Measurements from ENCODE around the gene KAT6B.
"Not testable (repeated sequence)": the region's sequence is repeated elsewhere in the genome, so short reads cannot be mapped to it uniquely, and the experiment has no call there.

The KAT6B gene

DNA sequence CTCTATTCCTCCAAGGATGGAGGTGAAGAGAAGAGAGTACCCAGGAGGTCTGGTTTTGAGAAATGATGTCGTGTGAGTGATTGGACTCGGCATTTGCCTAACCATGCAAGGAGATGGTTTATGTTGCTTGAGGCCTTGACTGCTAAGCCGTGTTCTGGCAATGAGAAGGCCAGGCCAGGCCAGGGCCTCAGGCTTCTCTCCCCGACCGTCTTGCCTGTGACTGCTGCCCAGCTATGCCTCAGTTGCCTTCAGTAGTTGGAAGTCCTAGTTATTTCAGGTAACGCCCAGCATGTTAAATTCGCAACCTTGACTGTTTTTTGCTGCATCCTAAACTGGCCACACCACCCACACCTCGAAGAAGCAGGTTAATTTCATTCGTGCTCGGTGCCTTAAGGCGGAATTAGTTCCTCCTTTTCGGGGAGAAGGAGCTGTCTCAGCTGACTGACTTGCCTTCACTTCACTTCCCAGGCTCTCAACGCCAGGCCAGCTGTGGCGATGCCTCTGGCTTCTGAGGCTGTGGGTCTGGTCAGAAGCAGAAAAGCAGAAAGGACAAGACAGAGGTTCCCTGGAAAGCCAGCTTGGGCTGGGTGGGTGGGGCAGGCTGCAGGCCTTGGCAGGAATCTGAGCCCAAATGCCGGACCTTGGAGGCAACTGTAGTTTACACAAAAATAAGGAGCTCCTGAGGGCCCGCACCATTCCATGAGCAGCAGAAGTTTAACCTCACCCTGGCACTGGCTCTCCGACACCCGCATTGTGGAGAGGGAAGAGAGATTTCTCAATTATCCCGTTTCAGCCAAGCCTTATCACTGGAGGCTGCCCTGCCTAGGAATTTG is 223.1 kb downstream of the KAT6B start:
- DNase-seq, result peak in 1 of 2 experiments; percentile 18

DNA sequence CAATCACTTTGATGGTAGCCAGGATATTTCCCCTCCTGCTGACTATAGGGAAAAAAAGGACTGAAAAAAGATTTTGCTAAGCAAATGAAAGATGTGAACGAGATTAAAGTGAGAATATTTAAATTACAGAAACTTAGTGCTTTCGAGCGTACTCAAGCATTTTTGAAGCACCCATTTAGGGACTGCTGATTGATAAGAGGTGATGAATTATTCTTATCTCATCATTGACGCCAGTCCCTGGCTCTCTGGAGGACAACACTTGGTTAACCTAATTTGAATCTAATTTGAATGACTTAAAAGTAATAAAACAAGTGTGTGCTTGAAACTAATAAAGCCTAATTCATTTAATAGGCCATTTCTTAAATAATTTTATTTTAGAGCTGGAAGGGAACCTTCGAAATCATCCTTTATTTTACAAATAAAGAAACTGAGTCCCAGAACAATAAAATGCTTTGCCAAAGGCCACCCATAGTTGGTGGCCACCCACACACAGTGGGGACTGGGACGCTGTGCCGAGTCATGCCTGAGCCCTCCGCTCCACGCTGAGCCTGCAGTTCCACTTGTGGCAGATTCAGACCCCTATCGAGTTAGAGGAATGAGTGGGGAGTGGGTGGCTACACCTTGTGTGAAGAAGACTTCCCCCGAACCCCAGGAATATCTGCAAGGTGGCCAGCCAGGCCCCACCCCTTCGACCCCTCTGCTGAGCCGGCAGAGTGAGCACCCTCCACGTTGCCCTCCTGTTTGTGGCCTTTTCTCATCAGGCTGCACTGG is 223.9 kb downstream of the KAT6B start:
- no peak for DNase-seq

DNA sequence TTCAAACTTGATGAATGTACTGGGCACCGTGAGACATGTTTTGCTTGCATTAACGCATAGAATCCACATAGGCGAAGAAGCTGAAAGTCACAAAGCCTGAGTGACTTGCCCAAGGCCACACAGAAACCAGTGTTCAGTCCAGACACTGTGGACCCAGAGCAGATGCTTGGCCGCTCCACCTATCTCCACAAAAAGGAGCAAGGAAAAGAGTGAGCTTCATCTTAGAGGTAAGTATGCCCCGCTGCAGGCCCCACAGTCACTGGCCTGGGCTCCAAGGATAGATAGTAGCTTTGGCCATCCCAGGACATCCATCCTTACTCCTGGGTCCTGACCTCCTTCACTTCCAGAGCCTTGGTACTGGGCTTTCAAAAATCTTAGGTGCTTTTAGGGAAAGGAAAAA is 224.9 kb downstream of the KAT6B start:
- no peak for DNase-seq

DNA sequence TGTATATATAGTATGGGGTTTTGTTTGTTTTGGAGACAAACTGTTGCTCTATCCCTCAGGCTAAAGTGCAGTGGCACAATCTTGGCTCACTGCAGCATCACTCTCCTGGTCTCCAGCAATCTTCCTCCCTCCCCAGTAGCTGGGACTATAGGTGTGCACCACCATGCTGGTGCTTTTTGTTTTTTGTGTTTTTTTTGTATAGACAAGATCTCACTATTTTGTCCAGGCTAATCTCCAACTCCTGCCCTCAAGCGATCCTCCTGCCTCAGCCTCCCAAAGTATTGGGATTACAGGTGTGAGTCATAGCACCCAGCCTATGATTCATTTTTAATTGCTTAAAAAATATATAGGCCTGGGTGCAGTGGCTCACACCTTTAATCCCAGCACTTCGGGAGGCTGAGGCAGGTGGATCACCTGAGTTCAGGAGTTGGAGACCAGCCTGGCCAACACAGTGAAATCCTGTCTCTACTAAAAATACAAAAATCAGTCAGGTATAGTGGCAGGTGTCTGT is 229.6 kb downstream of the KAT6B start:
- not testable (repeated sequence) for DNase-seq

DNA sequence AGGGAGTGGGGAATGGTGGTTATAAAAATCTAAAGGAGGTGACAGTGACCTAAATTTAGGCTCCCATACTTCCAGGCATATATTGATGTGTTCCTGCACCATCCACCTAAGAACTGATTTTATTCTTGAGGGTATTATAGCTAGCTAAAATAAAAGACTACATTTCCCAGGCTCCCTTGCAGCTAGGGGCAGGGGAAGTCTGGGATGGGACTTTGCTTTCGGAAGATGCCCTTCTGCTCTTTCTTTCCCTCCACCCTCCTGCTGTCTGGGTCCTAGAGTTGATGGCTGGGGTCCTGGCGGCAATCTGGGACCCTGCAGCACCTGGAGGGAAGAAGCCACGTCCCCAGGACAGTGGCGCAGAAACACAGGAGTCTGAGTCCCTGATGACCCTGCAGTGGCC is 231.3 kb downstream of the KAT6B start:
- no peak for DNase-seq

DNA sequence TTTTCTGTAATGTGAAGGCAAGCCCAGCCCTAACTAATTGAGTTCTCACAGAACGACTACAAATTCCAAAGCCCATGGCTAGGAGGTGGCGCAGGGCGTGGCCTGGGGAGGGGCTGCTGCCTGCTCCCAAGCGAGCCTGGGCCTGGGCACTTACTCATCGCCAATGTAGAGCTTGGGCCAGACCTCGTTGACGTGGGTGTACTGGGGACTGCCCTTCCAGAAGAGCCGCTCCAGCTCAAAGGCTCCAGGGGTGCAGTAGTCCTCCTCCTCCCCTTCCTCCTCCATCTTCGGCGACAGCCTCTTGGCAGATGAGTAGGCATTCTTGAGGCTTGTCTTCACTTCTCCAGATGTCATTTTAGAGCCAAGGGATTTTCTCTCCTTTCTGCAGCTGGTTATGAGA is 231.8 kb downstream of the KAT6B start:
- DNase-seq, result no peak

DNA sequence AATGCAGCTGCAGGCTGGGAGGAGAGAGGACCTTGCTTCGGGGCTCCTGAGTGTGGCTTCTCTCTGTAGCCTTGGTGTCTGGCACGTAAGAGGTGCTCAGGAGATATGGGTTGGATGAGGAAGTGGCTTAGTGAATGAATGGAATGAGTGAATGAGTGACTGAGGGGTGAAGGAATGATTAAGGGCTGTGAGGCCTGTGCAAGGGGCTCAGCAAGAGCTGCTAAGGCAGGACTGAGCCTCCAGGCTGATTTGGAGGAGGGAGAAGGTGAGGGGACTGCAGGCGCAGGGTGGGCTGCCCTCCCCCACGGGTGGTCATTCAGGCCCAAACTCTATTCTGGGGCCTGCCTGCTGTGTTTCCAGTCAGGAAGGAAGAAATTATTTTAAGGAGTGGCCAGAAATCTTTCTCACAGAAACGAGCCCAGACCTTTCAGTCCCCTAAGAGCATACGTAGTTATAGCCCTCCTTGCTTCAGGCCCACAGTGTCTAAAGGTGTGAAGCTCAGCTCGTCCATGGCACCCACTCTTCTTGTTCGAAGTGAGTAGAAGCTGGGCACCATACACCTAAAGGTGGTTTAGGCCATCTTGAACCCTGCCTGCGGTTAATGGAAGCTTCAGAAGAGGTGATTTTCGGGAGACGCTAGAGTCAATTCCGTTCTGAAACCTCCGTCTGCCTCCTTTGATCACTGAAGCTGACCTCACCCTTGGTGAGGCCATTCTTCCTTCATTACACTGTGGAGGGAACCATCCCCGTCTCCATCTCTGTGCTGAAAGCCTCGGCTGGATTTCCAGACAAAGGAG is 235.5 kb downstream of the KAT6B start:
- peak; percentile 19 to 29 for DNase-seq

DNA sequence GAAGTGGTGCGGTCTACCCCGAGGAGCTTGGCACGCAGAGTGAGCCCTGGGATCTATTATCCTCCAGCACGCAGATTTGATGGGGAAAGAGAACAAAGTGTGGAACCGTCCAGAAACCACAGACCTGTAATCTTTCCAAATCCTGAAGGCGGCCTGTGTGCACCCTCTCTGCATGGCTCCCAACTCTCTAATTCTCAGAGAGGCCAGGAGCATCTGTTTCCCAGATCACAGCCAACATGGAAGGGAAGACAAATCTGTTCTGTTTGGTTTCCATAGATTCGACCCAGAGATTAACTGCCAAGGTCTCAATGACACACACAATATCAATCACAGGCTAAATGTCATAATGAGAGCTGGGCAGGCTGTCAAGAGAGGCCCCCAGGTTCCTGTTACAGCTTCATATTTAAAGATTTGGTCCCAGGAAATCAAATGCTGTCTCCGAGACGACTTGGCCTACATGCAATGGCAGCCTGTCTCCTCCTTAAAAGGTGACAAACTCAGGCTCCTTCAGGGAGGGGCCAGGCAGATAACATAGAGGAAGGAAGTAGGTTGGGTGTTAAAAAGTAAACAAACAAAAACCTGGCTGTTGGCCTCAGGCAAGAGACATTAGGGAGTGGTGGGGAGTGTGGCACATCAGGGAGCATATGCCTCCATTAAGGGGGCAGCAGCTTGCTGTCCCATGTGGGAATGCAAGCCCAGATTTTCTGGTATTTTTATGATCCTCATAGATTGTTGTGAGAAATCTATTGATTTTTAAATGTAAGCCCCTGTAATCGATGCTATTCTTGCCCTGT is 236.3 kb downstream of the KAT6B start:
- DNase-seq, result peak; percentile 96 to 97

DNA sequence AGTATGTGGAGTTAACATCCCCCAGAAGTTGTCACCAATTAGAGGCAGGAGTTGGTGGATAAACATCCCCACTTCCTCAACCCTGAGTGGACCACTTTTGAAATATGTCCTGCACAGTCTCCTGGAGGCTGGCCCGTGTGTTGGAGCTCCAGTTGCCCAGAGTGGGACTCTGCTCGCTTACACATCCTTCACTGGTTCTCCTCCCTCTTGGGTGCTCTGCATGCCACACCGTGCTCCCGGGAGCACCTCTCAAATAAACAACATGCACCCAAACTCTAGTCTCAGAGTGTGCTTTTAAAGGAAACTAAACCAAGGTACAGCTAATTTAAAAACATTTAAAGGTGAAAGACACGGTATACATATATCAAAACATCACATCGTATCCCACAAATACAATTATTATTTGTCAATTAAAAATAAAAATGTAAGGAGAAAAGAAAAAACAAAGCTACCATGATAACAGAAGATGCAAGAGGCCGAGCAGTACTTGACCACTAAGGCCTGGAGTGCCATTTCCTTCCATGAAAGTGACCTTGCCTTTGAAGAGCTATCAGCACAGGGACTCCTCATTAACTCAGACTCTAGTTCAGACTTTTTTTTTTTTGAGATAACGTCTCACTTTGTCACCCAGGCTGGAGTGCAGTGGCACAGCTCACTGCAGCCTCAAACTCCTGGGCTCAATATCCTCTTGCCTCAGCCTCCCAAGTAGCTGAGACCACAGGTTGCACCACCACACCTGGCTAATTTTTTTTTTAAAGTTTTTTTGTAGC is 237.2 kb downstream of the KAT6B start:
- DNase-seq, result no peak

GRCh38 chr10:75065076-75065475 is 238.7 kb downstream of the KAT6B start:
- DNase-seq, result no peak

- DNase-seq, result peak; percentile 29 to 38
Observed at GRCh38 chr10:75066271-75066670, 239.9 kb downstream of the KAT6B start.

DNA sequence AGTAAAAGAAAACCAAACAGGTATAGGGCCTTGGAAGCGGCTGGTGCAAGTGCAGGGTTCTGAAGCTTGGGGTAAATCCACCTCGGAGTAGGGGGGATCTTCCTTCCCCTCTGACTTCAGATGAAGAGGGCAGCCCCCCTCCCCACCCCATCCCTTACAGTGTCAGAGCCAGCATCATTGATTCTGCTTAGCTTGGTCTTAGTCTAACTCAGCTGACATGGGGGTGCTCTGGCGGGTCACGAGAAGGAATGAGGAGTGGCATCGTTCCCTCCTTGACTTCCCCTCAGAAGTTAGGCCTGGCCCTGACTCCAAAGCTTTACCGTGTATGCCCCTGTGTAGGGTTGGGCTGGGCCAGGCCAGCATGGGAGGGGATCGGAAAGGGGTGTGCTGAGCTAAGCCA is 240.9 kb downstream of the KAT6B start:
- DNase-seq, result no peak

DNA sequence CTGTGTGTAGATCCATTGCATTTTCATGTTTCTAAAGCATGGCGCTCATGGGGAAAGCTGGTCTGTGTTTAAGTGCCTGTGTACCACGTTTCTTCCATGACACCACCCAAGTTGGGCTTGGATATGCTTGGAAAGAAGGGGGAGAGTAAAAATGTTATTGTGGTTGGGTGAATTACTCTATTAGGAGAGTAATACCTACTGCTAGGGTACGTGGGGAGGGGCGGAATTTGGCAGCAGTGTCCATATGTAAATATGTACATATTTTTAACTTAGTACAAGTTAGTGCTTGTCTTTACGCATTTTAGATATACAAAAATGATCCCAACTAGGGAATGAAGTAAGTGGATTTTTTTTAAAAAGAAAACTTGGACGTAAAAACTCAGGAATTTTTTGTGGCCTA is 242.1 kb downstream of the KAT6B start:
- DNase-seq, result no peak

DNA sequence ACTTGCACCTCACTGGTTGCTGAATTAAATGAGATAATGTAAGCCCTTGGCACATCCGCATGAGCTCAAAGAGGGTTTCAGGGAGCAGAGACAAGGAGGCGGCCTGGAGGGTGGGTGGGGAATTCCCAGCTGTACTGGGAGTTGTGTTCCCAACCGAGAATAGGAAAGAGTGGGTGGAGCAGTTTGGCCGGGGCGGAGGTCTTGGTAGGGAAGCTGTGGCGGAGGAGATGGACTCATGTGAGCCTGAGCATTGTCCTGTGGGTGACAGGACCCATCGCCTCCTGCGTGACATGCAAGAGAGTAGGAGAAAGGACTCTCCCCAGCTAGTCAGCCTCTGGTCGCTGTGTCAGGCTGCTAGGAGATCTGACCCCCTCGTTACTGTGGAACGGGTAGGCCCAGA is 244.1 kb downstream of the KAT6B start:
- DNase-seq, result no peak

GRCh38 chr10:75070961-75071428 is 244.6 kb downstream of the KAT6B start:
- DNase-seq, result peak in 1 of 2 experiments; percentile 15

GRCh38 chr10:75071756-75072155 is 245.4 kb downstream of the KAT6B start:
- DNase-seq, result no peak

DNA sequence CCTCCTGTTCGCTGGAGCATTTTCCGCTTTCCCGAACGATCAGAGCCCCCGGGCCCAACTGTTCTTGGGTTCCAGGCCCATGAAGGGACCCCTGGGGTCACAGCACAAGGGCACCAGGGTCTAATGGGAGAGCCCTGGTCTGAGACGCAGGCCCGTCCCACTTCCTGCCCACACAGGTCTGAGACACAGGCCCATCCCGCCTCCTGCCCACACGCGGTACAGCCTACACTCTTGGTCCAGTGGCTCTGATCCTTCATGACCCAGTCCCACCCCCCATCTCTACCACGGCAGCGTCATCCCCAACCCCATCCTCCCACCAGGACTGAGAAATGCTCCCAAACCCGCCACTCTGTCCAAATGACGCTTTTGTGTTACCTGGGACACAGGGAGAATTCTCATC is 246.3 kb downstream of the KAT6B start:
- DNase-seq, result no peak

DNA sequence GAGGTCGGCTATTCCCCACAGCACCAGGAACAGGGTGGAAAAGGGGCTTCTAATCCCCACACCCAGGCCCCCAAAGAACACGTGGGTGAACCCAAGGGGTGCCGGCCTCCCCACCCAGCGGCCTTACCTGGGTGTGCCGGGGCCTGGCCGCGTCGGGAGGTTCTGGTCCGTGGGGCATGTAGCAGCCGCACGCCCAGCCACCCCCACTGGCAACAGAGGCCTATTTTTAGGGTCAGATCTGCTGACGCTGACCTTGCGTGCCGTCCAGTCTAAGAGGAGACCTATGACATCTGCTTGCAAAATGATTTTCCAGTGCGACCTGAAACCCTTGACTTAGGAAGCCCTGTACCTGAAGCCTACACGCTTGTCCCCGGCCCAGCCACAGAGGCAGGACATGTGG is 247.0 kb downstream of the KAT6B start:
- DNase-seq, result no peak

DNA sequence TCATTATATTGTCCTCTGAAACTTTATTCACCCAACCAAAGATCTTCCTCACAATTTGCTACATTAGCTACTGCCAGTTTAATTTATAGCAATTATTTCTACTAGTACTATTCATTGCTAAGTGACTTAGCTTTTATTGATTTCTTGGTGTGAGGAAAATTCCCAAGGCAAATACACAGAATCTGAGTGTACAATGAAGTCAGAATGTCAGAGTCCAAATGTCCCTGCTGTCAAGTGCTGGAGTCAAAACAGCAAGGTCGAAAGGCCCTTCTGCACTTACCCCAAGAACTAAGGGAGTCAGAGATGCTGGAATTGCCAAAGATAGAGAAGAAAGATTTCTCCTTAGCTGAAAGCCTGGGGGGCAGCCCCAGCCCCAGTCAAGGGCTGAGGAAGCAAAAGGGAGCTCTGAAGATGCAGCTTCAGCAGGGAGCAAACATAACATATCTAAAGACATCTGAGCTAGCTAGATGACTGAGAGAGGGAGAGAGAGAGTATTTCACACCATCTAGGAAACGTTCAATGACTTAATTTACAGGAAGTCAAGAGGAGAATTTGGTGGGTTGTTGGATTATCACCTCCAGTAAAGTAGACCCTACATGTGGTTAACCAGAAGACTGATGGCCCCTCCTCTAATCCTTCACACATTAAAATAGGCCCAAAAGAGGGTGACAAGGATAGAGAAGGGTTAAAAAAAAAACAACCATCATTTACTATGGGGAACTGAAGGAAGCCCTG is 248.5 kb downstream of the KAT6B start:
- no peak for DNase-seq

- no peak for DNase-seq
Observed at GRCh38 chr10:75076348-75076747, 249.9 kb downstream of the KAT6B start.
